Superior temporal gyrus (tissue), 1 donor: ENCODE data around the gene TMEM204.
A peak's percentile ranks its signal among the peaks of the same experiment; 100 is the strongest.

ENCODE experiments used
- DNase-seq: peaks from one replicate; pipeline ENCODE4 v3.0.0-alpha.2; 2016; ENCODE audit errors: extremely low spot score

Gene TMEM204

GRCh38 chr16:1538804-1539520 is 5.5 kb downstream of the TMEM204 start:
- no peak for DNase-seq

GRCh38 chr16:1539720-1540555 is 6.5 kb downstream of the TMEM204 start:
- DNase-seq, result no peak

GRCh38 chr16:1540556-1540855 is 7.0 kb downstream of the TMEM204 start:
- DNase-seq, result no peak

GRCh38 chr16:1541293-1542165 is 8.1 kb downstream of the TMEM204 start:
- no peak for DNase-seq

- DNase-seq, result no peak
Measured at GRCh38 chr16:1542166-1542500, 8.7 kb downstream of the TMEM204 start.

GRCh38 chr16:1542533-1542932 is 9.1 kb downstream of the TMEM204 start:
- DNase-seq, result no peak

- no peak for DNase-seq
Measured at GRCh38 chr16:1543085-1543896, 9.8 kb downstream of the TMEM204 start.

- peak; percentile 15 for DNase-seq
Measured at GRCh38 chr16:1545044-1546040, 11.9 kb downstream of the TMEM204 start.

GRCh38 chr16:1546430-1546829 is 13.0 kb downstream of the TMEM204 start:
- DNase-seq, result no peak

GRCh38 chr16:1548233-1548632 is 14.8 kb downstream of the TMEM204 start:
- no peak for DNase-seq

- DNase-seq, result no peak
Measured at GRCh38 chr16:1548727-1549126, 15.3 kb downstream of the TMEM204 start.

GRCh38 chr16:1550069-1550468 is 16.6 kb downstream of the TMEM204 start:
- no peak for DNase-seq

- DNase-seq, result no peak
Measured at GRCh38 chr16:1550696-1551095, 17.2 kb downstream of the TMEM204 start.

GRCh38 chr16:1551166-1551565 is 17.7 kb downstream of the TMEM204 start:
- no peak for DNase-seq

- no peak for DNase-seq
Measured at GRCh38 chr16:1552129-1552528, 18.7 kb downstream of the TMEM204 start.

GRCh38 chr16:1553946-1554825 is 20.7 kb downstream of the TMEM204 start:
- no peak for DNase-seq

GRCh38 chr16:1554826-1555445 is 21.5 kb downstream of the TMEM204 start:
- no peak for DNase-seq

GRCh38 chr16:1556254-1556653 is 22.8 kb downstream of the TMEM204 start:
- no peak for DNase-seq

GRCh38 chr16:1557074-1557473 is 23.6 kb downstream of the TMEM204 start:
- DNase-seq, result no peak
